NCI-H2171 treated with DMSO at 0.1 percent for 48 hours (cell line): Measurements from ENCODE around the gene TMIGD2.
"Not testable (repeated sequence)": the region's sequence is repeated elsewhere in the genome, so short reads cannot be mapped to it uniquely, and the experiment has no call there.

Experiments used
- DNase-seq: peaks from one replicate; lab custom pipeline; 2025; lab: John Stamatoyannopoulos, UW

The TMIGD2 gene

GRCh38 chr19:4266253-4267000, 35.8 kb downstream of the TMIGD2 start:
- no peak for DNase-seq

- no peak for DNase-seq
These were observed 37.4 kb downstream of the TMIGD2 start for GRCh38 chr19:4264812-4265211.

GRCh38 chr19:4260613-4261191, 41.5 kb downstream of the TMIGD2 start:
- no peak for DNase-seq

- no peak for DNase-seq
These were observed 44.0 kb downstream of the TMIGD2 start for GRCh38 chr19:4258181-4258580.

GRCh38 chr19:4257025-4257424, 45.2 kb downstream of the TMIGD2 start:
- no peak for DNase-seq

- DNase-seq, result no peak
These were observed 45.6 kb downstream of the TMIGD2 start for GRCh38 chr19:4256563-4256962.

GRCh38 chr19:4246767-4247593, 55.2 kb downstream of the TMIGD2 start, which contains the start of gene YJU2:
TSS of gene YJU2 (plus strand) at chr19:4247080. CDS start at chr19:4247147, 67 bp downstream.
- peak; percentile 100 for DNase-seq

- not testable (repeated sequence) for DNase-seq
These were observed 56.3 kb downstream of the TMIGD2 start for GRCh38 chr19:4245938-4246337.
